ENCODE results near the gene SCAF1. TPM values are rescaled to one million over a fixed set of nuclear protein-coding genes. Genes with fewer than 3 reads are reported as not detected.

Gene SCAF1
- total RNA-seq, 1 experiment from 2014 or later: 129 TPM

GRCh38 chr19:49594157-49594992, 47.6 kb upstream of the SCAF1 start:
- Mint-ChIP-seq H3K4me1 (ENCODE audit: low read depth, unreplicated experiment) (peaks cover 35% of the 10 kb centered on the region), H3K4me3 (ENCODE audit: low read depth, unreplicated experiment) (peak overlapping the region; percentile 88), H3K36me3 (ENCODE audit: insufficient read depth, unreplicated experiment) (peaks cover 85% of the 10 kb centered on the region), H3K27me3 (ENCODE audit: unreplicated experiment) (no peaks in the 10 kb centered on the region), H3K27ac (ENCODE audit: unreplicated experiment) (peak overlapping the region; percentile 89), H3K9me3 (ENCODE audit: low read depth, unreplicated experiment) (no peaks in the 10 kb centered on the region)
- intact Hi-C loops (cut with micrococcal nuclease; ENCODE audit: unreplicated experiment): no loop called here
- BruUV-seq (replicated peaks): no TSS peak
- DNase-seq: no peak
- CTCF ChIA-PET: no interaction called here
- no peak for TF ChIP-seq CTCF (IDR thresholded peaks at IDR 0.05; ENCODE audit: unreplicated experiment)

- peak overlapping the region; percentile 89 for H3K27ac Mint-ChIP-seq (ENCODE audit: unreplicated experiment)
- peak overlapping the region; percentile 88 for H3K4me3 Mint-ChIP-seq (ENCODE audit: low read depth, unreplicated experiment)
- CTCF ChIA-PET: interaction anchor here (0.7 kb wide), 1 partner anchor 24 kb away, joined by 3 read pairs; no protein-coding TSS in a partner anchor
- intact Hi-C loops (cut with micrococcal nuclease; ENCODE audit: unreplicated experiment): no loop called here
- H3K36me3 Mint-ChIP-seq (ENCODE audit: insufficient read depth, unreplicated experiment): peaks cover 85% of the 10 kb centered on the region
- DNase-seq: no peak
- no TSS peak for BruUV-seq (replicated peaks)
- peaks cover 28% of the 10 kb centered on the region for H3K4me1 Mint-ChIP-seq (ENCODE audit: low read depth, unreplicated experiment)
- no peaks in the 10 kb centered on the region for H3K9me3 Mint-ChIP-seq (ENCODE audit: low read depth, unreplicated experiment)
- H3K27me3 Mint-ChIP-seq (ENCODE audit: unreplicated experiment): no peaks in the 10 kb centered on the region
- TF ChIP-seq CTCF (IDR thresholded peaks at IDR 0.05; ENCODE audit: unreplicated experiment): no peak
Measured at GRCh38 chr19:49594993-49595818, 46.8 kb upstream of the SCAF1 start.

GRCh38 chr19:49595819-49596404, 46.1 kb upstream of the SCAF1 start:
- Mint-ChIP-seq H3K9me3 (ENCODE audit: low read depth, unreplicated experiment) (no peaks in the 10 kb centered on the region), H3K27ac (ENCODE audit: unreplicated experiment) (no peak overlapping the region), H3K27me3 (ENCODE audit: unreplicated experiment) (no peaks in the 10 kb centered on the region), H3K36me3 (ENCODE audit: insufficient read depth, unreplicated experiment) (peaks cover 83% of the 10 kb centered on the region), H3K4me3 (ENCODE audit: low read depth, unreplicated experiment) (no peak overlapping the region), H3K4me1 (ENCODE audit: low read depth, unreplicated experiment) (peaks cover 28% of the 10 kb centered on the region)
- no peak for DNase-seq
- intact Hi-C loops (cut with micrococcal nuclease; ENCODE audit: unreplicated experiment): no loop called here
- TF ChIP-seq CTCF (IDR thresholded peaks at IDR 0.05; ENCODE audit: unreplicated experiment): no peak
- no TSS peak for BruUV-seq (replicated peaks)
- CTCF ChIA-PET: interaction anchor here (0.7 kb wide), 1 partner anchor 25 kb away, joined by 3 read pairs; no protein-coding TSS in a partner anchor

- Mint-ChIP-seq H3K27ac (ENCODE audit: unreplicated experiment) (no peak overlapping the region), H3K9me3 (ENCODE audit: low read depth, unreplicated experiment) (no peaks in the 10 kb centered on the region), H3K36me3 (ENCODE audit: insufficient read depth, unreplicated experiment) (peaks cover 83% of the 10 kb centered on the region), H3K4me1 (ENCODE audit: low read depth, unreplicated experiment) (peaks cover 28% of the 10 kb centered on the region), H3K4me3 (ENCODE audit: low read depth, unreplicated experiment) (no peak overlapping the region), H3K27me3 (ENCODE audit: unreplicated experiment) (no peaks in the 10 kb centered on the region)
- no TSS peak for BruUV-seq (replicated peaks)
- intact Hi-C loops (cut with micrococcal nuclease; ENCODE audit: unreplicated experiment): no loop called here
- no peak for DNase-seq
- CTCF ChIA-PET: no interaction called here
- no peak for TF ChIP-seq CTCF (IDR thresholded peaks at IDR 0.05; ENCODE audit: unreplicated experiment)
Measured at GRCh38 chr19:49596407-49596806, 45.6 kb upstream of the SCAF1 start.

Measured in Calu3 (cell line).